Neural cell (in vitro differentiated cells): ENCODE results near the gene PTPRN2. TPM values are rescaled to one million over a fixed set of nuclear protein-coding genes. Genes with fewer than 3 reads are reported as not detected.

Source experiments
- H2AFZ ChIP-seq: fragments of 200-600, 300-800 bp; sonication (generic), shearing (Covaris generic); 2 replicates; pipeline ENCODE4 v1.6.0; 2014; ENCODE audit warnings: low read depth, mild to moderate bottlenecking, antibody characterized with exemption, low read length, moderate library complexity
- H3F3A ChIP-seq: fragments of 200-600 bp; shearing (Covaris generic); 2 replicates; pipeline ENCODE4 v1.6.1; 2016; ENCODE audit warnings: mild to moderate bottlenecking, moderate library complexity, mixed read lengths, antibody characterized with exemption, low read length; ENCODE audit not compliant: insufficient read depth, poor library complexity, severe bottlenecking
- H3K27ac ChIP-seq: fragments of 200-600, 300-800 bp; sonication (generic), shearing (Covaris generic); 2 replicates; pipeline ENCODE4 v1.5.1; 2014; ENCODE audit warnings: mild to moderate bottlenecking, low read length, moderate library complexity
- H3K27me3 ChIP-seq: fragments of 300-800, 200-600 bp; sonication (generic), shearing (Covaris generic); 2 replicates; pipeline ENCODE4 v1.6.0; 2014; ENCODE audit warnings: mild to moderate bottlenecking, low read depth, low read length, moderate library complexity; ENCODE audit not compliant: insufficient read depth
- H3K36me3 ChIP-seq: fragments of 300-800, 200-600 bp; sonication (generic), shearing (Covaris generic); 2 replicates; pipeline ENCODE4 v1.5.1; 2014; ENCODE audit warnings: mild to moderate bottlenecking, antibody characterized with exemption, low read length, moderate library complexity; ENCODE audit not compliant: insufficient read depth
- H3K4me2 ChIP-seq: fragments of 300-800, 200-600 bp; sonication (generic), shearing (Covaris generic); 2 replicates; pipeline ENCODE4 v1.6.0; 2014; ENCODE audit warnings: mild to moderate bottlenecking, low read length
- H3K4me3 ChIP-seq: fragments of 300-800, 200-600 bp; sonication (generic), shearing (Covaris generic); 2 replicates; pipeline ENCODE4 v1.5.1; 2014; ENCODE audit warnings: mild to moderate bottlenecking, low read length, moderate library complexity
- H3K79me2 ChIP-seq: fragments of 200-600 bp; shearing (Covaris generic); replicated peaks from 2 replicates; pipeline ENCODE4 v1.6.0; 2014; ENCODE audit warnings: mild to moderate bottlenecking, low read length, moderate library complexity; ENCODE audit not compliant: insufficient read depth
- H3K9ac ChIP-seq: fragments of 300-800, 200-600 bp; sonication (generic), shearing (Covaris generic); 2 replicates; pipeline ENCODE4 v1.6.1; 2016; ENCODE audit warnings: mild to moderate bottlenecking, low read length, mixed read lengths
- H3K9me2 ChIP-seq: fragments of 200-600 bp; shearing (Covaris generic); 2 replicates; pipeline ENCODE4 v1.6.1; 2016; ENCODE audit warnings: mild to moderate bottlenecking, low read length, mixed read lengths; ENCODE audit not compliant: insufficient read depth
- H3K9me3 ChIP-seq: fragments of 200-600, 300-800 bp; sonication (generic), shearing (Covaris generic); 2 replicates; pipeline ENCODE4 v1.6.1; 2016; ENCODE audit warnings: mild to moderate bottlenecking, mixed run types, low read length, moderate library complexity, mixed read lengths
- H4K20me1 ChIP-seq: fragments of 200-600 bp; shearing (Covaris generic); 2 replicates; pipeline ENCODE4 v1.6.1; 2016; ENCODE audit warnings: mild to moderate bottlenecking, mixed run types; ENCODE audit not compliant: insufficient read depth
- CTCF ChIP-seq: fragments of 450-650 bp; IDR thresholded peaks from 2 replicates; pipeline ENCODE4 v1.5.1; 2014; ENCODE audit warnings: antibody characterized with exemption, mild to moderate bottlenecking, moderate library complexity; ENCODE audit not compliant: poor library complexity, severe bottlenecking
- EP300 ChIP-seq: fragments of 450-650 bp; conservative IDR thresholded peaks from 2 replicates; pipeline ENCODE4 v1.6.1; 2014; ENCODE audit warnings: antibody characterized with exemption, mild to moderate bottlenecking, moderate library complexity; ENCODE audit not compliant: poor library complexity, severe bottlenecking
- EZH2 ChIP-seq: fragments of 200-600, 300-800 bp; shearing (Covaris generic), sonication (generic); IDR thresholded peaks from 2 replicates; pipeline ENCODE4 v1.6.1; 2014; ENCODE audit warnings: antibody characterized with exemption, low read length, borderline replicate concordance, mild to moderate bottlenecking; ENCODE audit not compliant: insufficient read depth, poor library complexity, severe bottlenecking
- MXI1 ChIP-seq: fragments of 450-650 bp; conservative IDR thresholded peaks from 2 replicates; pipeline ENCODE4 v1.6.1; 2014; ENCODE audit warnings: antibody characterized with exemption, mild to moderate bottlenecking; ENCODE audit not compliant: poor library complexity, severe bottlenecking
- POLR2AphosphoS5 ChIP-seq: IDR thresholded peaks from 2 replicates; pipeline ENCODE4 v1.6.1; 2012
- RAD21 ChIP-seq: fragments of 450-650 bp; conservative IDR thresholded peaks from 2 replicates; pipeline ENCODE4 v1.6.1; 2014; ENCODE audit warnings: antibody characterized with exemption, mild to moderate bottlenecking, moderate library complexity
- REST ChIP-seq: IDR thresholded peaks from 2 replicates; pipeline ENCODE4 v1.6.1; 2012; ENCODE audit warnings: borderline replicate concordance
- SMC3 ChIP-seq: fragments of 450-650 bp; conservative IDR thresholded peaks from 2 replicates; pipeline ENCODE4 v1.6.1; 2014; ENCODE audit warnings: antibody characterized with exemption, mild to moderate bottlenecking, moderate library complexity; ENCODE audit not compliant: poor library complexity
- TAF1 ChIP-seq: IDR thresholded peaks from 2 replicates; pipeline ENCODE4 v1.6.1; 2012; ENCODE audit warnings: low read depth
- polyA plus RNA-seq: library from polyadenylated mRNA; depleted of rRNA; stranded (reverse); fragments of >200 nt; gene quantifications from 2 replicates; pipeline ENCODE4 v1.2.3, GENCODE V29; 2014

Gene PTPRN2
- polyA plus RNA-seq, 1 donor from 2014 or later = 31.0 TPM

- no peaks in the 10 kb centered on the region for H3K27me3 ChIP-seq
- no peak overlapping the region for H3K4me2 ChIP-seq
- H3K9me3 ChIP-seq = no peaks in the 10 kb centered on the region
- TF ChIP-seq TAF1 = no peak
- no peak for TF ChIP-seq CTCF
- TF ChIP-seq SMC3 = no peak
- TF ChIP-seq RAD21 = no peak
- TF ChIP-seq REST = no peak
- TF ChIP-seq MXI1 = no peak
- no peak for TF ChIP-seq EP300
- no peak for TF ChIP-seq POLR2AphosphoS5
- no peak for TF ChIP-seq EZH2
- no peak overlapping the region for H3K27ac ChIP-seq
- H3K9me2 ChIP-seq = no peaks in the 10 kb centered on the region
- H3K79me2 ChIP-seq = no peaks in the 10 kb centered on the region
- H2AFZ ChIP-seq = no peak overlapping the region
- H3F3A ChIP-seq = no peaks in the 10 kb centered on the region
- no peak overlapping the region for H3K4me3 ChIP-seq
- H4K20me1 ChIP-seq = no peaks in the 10 kb centered on the region
- H3K9ac ChIP-seq = no peak overlapping the region
- H3K36me3 ChIP-seq = no peaks in the 10 kb centered on the region
These were observed 512.0 kb downstream of the PTPRN2 start for GRCh38 chr7:158075633-158076001.

GRCh38 chr7:158074896-158075632 is 512.6 kb downstream of the PTPRN2 start:
- H3K9me3 ChIP-seq = no peaks in the 10 kb centered on the region
- no peak overlapping the region for H3K9ac ChIP-seq
- no peaks in the 10 kb centered on the region for H4K20me1 ChIP-seq
- no peak overlapping the region for H3K27ac ChIP-seq
- no peak overlapping the region for H3K4me2 ChIP-seq
- TF ChIP-seq MXI1 (no peak), EP300 (no peak), REST (no peak), RAD21 (no peak), SMC3 (no peak), TAF1 (no peak), CTCF (no peak), EZH2 (no peak), POLR2AphosphoS5 (no peak)
- H3K9me2 ChIP-seq = no peaks in the 10 kb centered on the region
- H3K36me3 ChIP-seq = peaks cover under 1% of the 10 kb centered on the region
- H3K27me3 ChIP-seq = no peaks in the 10 kb centered on the region
- H3F3A ChIP-seq = no peaks in the 10 kb centered on the region
- H3K79me2 ChIP-seq = no peaks in the 10 kb centered on the region
- no peak overlapping the region for H2AFZ ChIP-seq
- H3K4me3 ChIP-seq = no peak overlapping the region
